Measurements from ENCODE around the gene HEXA. TPM values are rescaled to one million over a fixed set of nuclear protein-coding genes. Genes with fewer than 3 reads are reported as not detected.

HEXA gene
- total RNA-seq, 1 donor from 2014 or later = 145 TPM

- H3K36me3 Mint-ChIP-seq (ENCODE audit: low read depth, unreplicated experiment) = peaks cover 4% of the 10 kb centered on the region
- H3K4me1 ChIP-seq (ENCODE audit: insufficient read depth, low read length) = peaks cover 9% of the 10 kb centered on the region
- no peak overlapping the region for H3K4me3 ChIP-seq (ENCODE audit: insufficient read depth, low read depth, low read length)
- no peak overlapping the region for H3K4me2 ChIP-seq (ENCODE audit: low read length)
- H3K27me3 Mint-ChIP-seq (ENCODE audit: low read depth, unreplicated experiment) = peaks cover 55% of the 10 kb centered on the region
- H3K4me1 Mint-ChIP-seq (ENCODE audit: low read depth, unreplicated experiment) = peaks cover 5% of the 10 kb centered on the region
- H3K27ac Mint-ChIP-seq (ENCODE audit: unreplicated experiment) = no peak overlapping the region
- FAIRE-seq (no peak), DNase-seq (ENCODE audit: low read depth) (no peak)
- no peak overlapping the region for H3K9ac ChIP-seq (ENCODE audit: low read length)
- H3K9me3 ChIP-seq (ENCODE audit: insufficient read depth, low read depth, low read length) = no peaks in the 10 kb centered on the region
- no peaks in the 10 kb centered on the region for H3K36me3 ChIP-seq (ENCODE audit: insufficient read depth, low read length)
- TF ChIP-seq EZH2 (IDR thresholded peaks at IDR 0.05; ENCODE audit: insufficient read depth, low read length) (no peak), CTCF (IDR thresholded peaks at IDR 0.05; ENCODE audit: insufficient read depth, low read depth, low read length) (no peak)
- peaks cover 3% of the 10 kb centered on the region for H3K27me3 ChIP-seq (ENCODE audit: insufficient read depth, low read length)
- no peak overlapping the region for H3K27ac ChIP-seq (ENCODE audit: low read depth, low read length)
- no peaks in the 10 kb centered on the region for H3K79me2 ChIP-seq (ENCODE audit: insufficient read depth, low read length)
- no peaks in the 10 kb centered on the region for H4K20me1 ChIP-seq (ENCODE audit: insufficient read depth, low read length)
- H3K4me3 Mint-ChIP-seq (ENCODE audit: unreplicated experiment) = no peak overlapping the region
- no peak overlapping the region for H2AFZ ChIP-seq (ENCODE audit: low read depth, low read length)
- peaks cover 2% of the 10 kb centered on the region for H3K9me3 Mint-ChIP-seq (ENCODE audit: unreplicated experiment)
Measured at GRCh38 chr15:72302955-72303354, 72.9 kb downstream of the HEXA start.

Other genes starting within 250 kb of the HEXA start
- gene GRAMD2A, start 178.2 kb downstream of the HEXA start, total RNA-seq = 0.68 and 0.77 TPM in 2 replicates
- 2,189 and 2,288 TPM in 2 replicates for gene PKM, start 144.8 kb downstream of the HEXA start, total RNA-seq
- gene PARP6, start 103.5 kb downstream of the HEXA start, total RNA-seq = 49.9 and 62.7 TPM in 2 replicates
- gene CELF6, start 55.9 kb downstream of the HEXA start, total RNA-seq = 0.41 TPM in 1 of 2 replicates, not detected in the other
- not detected in 2 replicates for gene TMEM202, start 22.3 kb upstream of the HEXA start, total RNA-seq
- 199 and 212 TPM in 2 replicates for gene ARIH1, start 98.3 kb upstream of the HEXA start, total RNA-seq

All from astrocyte (in vitro differentiated cells and primary cell).